RPMI7951 (cell line): Measurements from ENCODE around the gene CDH15. TPM values are rescaled to one million over a fixed set of nuclear protein-coding genes. Genes with fewer than 3 reads are reported as not detected.
"Not testable (repeated sequence)": the region's sequence is repeated elsewhere in the genome, so short reads cannot be mapped to it uniquely, and the experiment has no call there.

Source experiments
- DNase-seq: peaks from one replicate; pipeline ENCODE4 v3.0.0-alpha.2; 2012; ENCODE audit warnings: low read depth
- total RNA-seq: library from RNA; depleted of rRNA; stranded (reverse); fragments of >200 nt; shearing (Covaris generic); gene quantifications from 2 replicates; pipeline ENCODE4 v1.2.3, GENCODE V29; 2014; rRNA removed

Gene CDH15
- total RNA-seq, 1 experiment from 2014 or later = 0.36 TPM

- no peak for DNase-seq
Measured at GRCh38 chr16:89230255-89230654, 58.7 kb downstream of the CDH15 start.

- DNase-seq = no peak
Measured at GRCh38 chr16:89232107-89232506, 60.6 kb downstream of the CDH15 start.

- DNase-seq = no peak
Measured at GRCh38 chr16:89233678-89234490, 62.3 kb downstream of the CDH15 start.

- DNase-seq = no peak
Measured at GRCh38 chr16:89237733-89238132, 66.2 kb downstream of the CDH15 start.

- peak; percentile 78 for DNase-seq
Measured at GRCh38 chr16:89241187-89242007, 69.8 kb downstream of the CDH15 start.

- no peak for DNase-seq
Measured at GRCh38 chr16:89242795-89243200, 71.2 kb downstream of the CDH15 start.

- DNase-seq = no peak
Measured at GRCh38 chr16:89243664-89244063, 72.1 kb downstream of the CDH15 start.

GRCh38 chr16:89244264-89244663 is 72.7 kb downstream of the CDH15 start:
- DNase-seq = not testable (repeated sequence)

- DNase-seq = no peak
Measured at GRCh38 chr16:89244754-89245153, 73.2 kb downstream of the CDH15 start.

Other genes starting within 250 kb of the CDH15 start
- gene CBFA2T3, start 194.5 kb upstream of the CDH15 start, total RNA-seq = not detected in 2 replicates
- 10.8 and 12.8 TPM in 2 replicates for gene ACSF3, start 77.9 kb upstream of the CDH15 start, total RNA-seq
- 0.12 TPM in 1 of 2 replicates, not detected in the other for gene SLC22A31, start 28.8 kb downstream of the CDH15 start, total RNA-seq
- 8.1 and 9.9 TPM in 2 replicates for gene ZNF778, start 46.0 kb downstream of the CDH15 start, total RNA-seq